Left kidney (tissue), 2 donors: ENCODE measurements around the gene PHGDH. TPM values are rescaled to one million over a fixed set of nuclear protein-coding genes. Genes with fewer than 3 reads are reported as not detected.
"Not testable (repeated sequence)": the region's sequence is repeated elsewhere in the genome, so short reads cannot be mapped to it uniquely, and the experiment has no call there.

Source experiments
- DNase-seq: peaks from one replicate; pipeline ENCODE4 v3.0.0-alpha.2; 2013
- polyA plus RNA-seq: library from polyadenylated mRNA; unstranded; fragments of 120-200 nt; gene quantifications from one replicate; pipeline ENCODE4 v1.2.1, GENCODE V29; 2013; ENCODE audit not compliant: insufficient read length

PHGDH gene
- polyA plus RNA-seq, 1 donor = 263 TPM

- no peak for DNase-seq
These were observed 22.2 kb upstream of the PHGDH start for GRCh38 chr1:119689511-119689910.

- not testable (repeated sequence) for DNase-seq
These were observed 14.9 kb upstream of the PHGDH start for GRCh38 chr1:119696863-119697262.

- no peak for DNase-seq
These were observed 14.1 kb upstream of the PHGDH start for GRCh38 chr1:119697598-119697997.

GRCh38 chr1:119700326-119700725 is 11.4 kb upstream of the PHGDH start:
- no peak for DNase-seq

GRCh38 chr1:119701659-119702058 is 10.1 kb upstream of the PHGDH start:
- no peak for DNase-seq

- DNase-seq = no peak
These were observed 9.3 kb upstream of the PHGDH start for GRCh38 chr1:119702384-119702783.

- no peak for DNase-seq
These were observed 7.9 kb upstream of the PHGDH start for GRCh38 chr1:119703666-119704450.

- DNase-seq = not testable (repeated sequence)
These were observed 5.1 kb upstream of the PHGDH start for GRCh38 chr1:119706599-119706998.

GRCh38 chr1:119711356-119711803 is 354 bp upstream of the PHGDH start:
- not testable (repeated sequence) for DNase-seq

- peak; percentile 79 for DNase-seq
These were observed 756 bp downstream of the PHGDH start for GRCh38 chr1:119712342-119713038.

GRCh38 chr1:119713039-119713748 is 1.5 kb downstream of the PHGDH start:
- peak; percentile 28 for DNase-seq

GRCh38 chr1:119713749-119714456 is 2.2 kb downstream of the PHGDH start:
- peak; percentile 47 for DNase-seq

GRCh38 chr1:119714583-119714982 is 2.8 kb downstream of the PHGDH start:
- no peak for DNase-seq

- peak; percentile 78 for DNase-seq
These were observed 3.8 kb downstream of the PHGDH start for GRCh38 chr1:119715542-119715941.

GRCh38 chr1:119718409-119718808 is 6.7 kb downstream of the PHGDH start:
- no peak for DNase-seq

- DNase-seq = no peak
These were observed 7.2 kb downstream of the PHGDH start for GRCh38 chr1:119718972-119719371.

- no peak for DNase-seq
These were observed 9.2 kb downstream of the PHGDH start for GRCh38 chr1:119720866-119721440.

GRCh38 chr1:119721896-119722295 is 10.2 kb downstream of the PHGDH start:
- no peak for DNase-seq

- no peak for DNase-seq
These were observed 13.0 kb downstream of the PHGDH start for GRCh38 chr1:119724611-119725218.

GRCh38 chr1:119725626-119726025 is 13.9 kb downstream of the PHGDH start:
- no peak for DNase-seq

- DNase-seq = no peak
These were observed 16.3 kb downstream of the PHGDH start for GRCh38 chr1:119727991-119728390.
